ENCODE measurements around the gene LRIG2.

The LRIG2 gene

DNA sequence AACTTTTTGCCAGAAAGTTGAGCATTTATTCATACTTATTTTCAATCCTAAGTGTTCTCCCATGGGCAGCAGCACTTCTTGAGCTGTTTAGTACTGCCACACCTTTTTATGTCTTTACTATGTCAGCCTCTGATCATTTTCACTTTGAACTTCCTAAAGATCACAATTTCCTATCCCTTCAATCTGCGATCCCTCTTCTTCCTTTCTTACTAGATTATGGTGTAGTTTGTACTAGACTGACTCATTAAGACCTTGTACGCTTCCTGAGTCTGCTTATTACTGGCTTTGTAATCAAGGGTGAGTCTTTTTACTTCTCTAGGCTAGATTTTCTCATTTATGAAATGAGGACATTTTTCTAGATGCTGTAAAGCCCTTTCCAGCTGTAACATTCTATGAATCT is 55.1 kb downstream of the LRIG2 start:
- H3K4me1 ChIP-seq (ENCODE audit: low read length): peaks cover 31% of the 10 kb centered on the region
- no peak for TF ChIP-seq EZH2phosphoT487 (IDR thresholded peaks at IDR 0.05; ENCODE audit: low read depth)
- TF ChIP-seq, protein P1, sequence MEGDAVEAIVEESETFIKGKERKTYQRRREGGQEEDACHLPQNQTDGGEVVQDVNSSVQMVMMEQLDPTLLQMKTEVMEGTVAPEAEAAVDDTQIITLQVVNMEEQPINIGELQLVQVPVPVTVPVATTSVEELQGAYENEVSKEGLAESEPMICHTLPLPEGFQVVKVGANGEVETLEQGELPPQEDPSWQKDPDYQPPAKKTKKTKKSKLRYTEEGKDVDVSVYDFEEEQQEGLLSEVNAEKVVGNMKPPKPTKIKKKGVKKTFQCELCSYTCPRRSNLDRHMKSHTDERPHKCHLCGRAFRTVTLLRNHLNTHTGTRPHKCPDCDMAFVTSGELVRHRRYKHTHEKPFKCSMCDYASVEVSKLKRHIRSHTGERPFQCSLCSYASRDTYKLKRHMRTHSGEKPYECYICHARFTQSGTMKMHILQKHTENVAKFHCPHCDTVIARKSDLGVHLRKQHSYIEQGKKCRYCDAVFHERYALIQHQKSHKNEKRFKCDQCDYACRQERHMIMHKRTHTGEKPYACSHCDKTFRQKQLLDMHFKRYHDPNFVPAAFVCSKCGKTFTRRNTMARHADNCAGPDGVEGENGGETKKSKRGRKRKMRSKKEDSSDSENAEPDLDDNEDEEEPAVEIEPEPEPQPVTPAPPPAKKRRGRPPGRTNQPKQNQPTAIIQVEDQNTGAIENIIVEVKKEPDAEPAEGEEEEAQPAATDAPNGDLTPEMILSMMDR (IDR thresholded peaks at IDR 0.05; ENCODE audit: low read depth, low read length): no peak
- no peak overlapping the region for H2AFZ ChIP-seq (ENCODE audit: low read depth, low read length)
- H3K79me2 ChIP-seq (ENCODE audit: low read length): no peaks in the 10 kb centered on the region
- H3K36me3 ChIP-seq (replicated peaks; ENCODE audit: low read depth, low read length): peaks cover 17% of the 10 kb centered on the region
- no peaks in the 10 kb centered on the region for H3K9me3 ChIP-seq (ENCODE audit: insufficient read depth, low read length)
- H3K4me3 ChIP-seq (ENCODE audit: low read length): no peak overlapping the region
- H4K20me1 ChIP-seq (ENCODE audit: insufficient read depth, low read length): no peaks in the 10 kb centered on the region
- no peak overlapping the region for H3K4me2 ChIP-seq (ENCODE audit: low read length)
- H3K27me3 ChIP-seq (ENCODE audit: low read depth, low read length): no peaks in the 10 kb centered on the region
- H3K9ac ChIP-seq (ENCODE audit: low read length): no peak overlapping the region
- no peak overlapping the region for H3K27ac ChIP-seq (ENCODE audit: low read length)

DNA sequence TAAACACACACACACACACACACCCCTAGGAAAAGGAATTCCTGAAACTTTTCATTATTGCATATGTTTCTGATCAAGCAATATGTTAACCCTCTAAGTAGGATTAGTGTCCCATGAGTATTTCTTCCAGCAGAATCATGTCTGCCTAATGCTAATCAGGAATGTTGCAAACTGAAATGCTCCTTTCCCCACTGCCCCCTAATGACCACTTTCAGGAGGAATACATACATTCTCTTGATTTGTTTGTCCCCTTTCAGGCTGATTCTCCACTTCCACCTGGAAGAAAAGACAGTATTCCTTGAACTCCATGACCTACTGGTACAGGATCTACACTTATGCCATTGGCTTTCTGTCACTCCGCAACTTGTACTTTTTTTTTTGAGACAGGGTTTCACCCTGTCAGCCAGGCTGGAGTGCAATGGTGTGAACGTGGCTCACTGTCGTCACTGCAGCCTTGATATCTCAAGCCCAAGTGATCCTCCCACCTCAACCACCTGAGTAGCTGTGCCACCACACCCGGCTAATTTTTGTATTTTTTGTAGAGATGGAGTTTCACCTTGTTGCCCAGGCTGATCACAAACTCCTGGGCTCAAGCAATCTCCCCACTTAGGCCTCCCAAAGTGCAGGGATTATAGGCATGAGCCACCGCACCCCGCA is 56.7 kb downstream of the LRIG2 start:
- 0 out of 2 replicates have a peak overlapping the region, but pooled peaks have one; percentile 6 for H3K27ac ChIP-seq (ENCODE audit: low read length)
- peaks cover 10% of the 10 kb centered on the region for H3K36me3 ChIP-seq (replicated peaks; ENCODE audit: low read depth, low read length)
- no peak overlapping the region for H3K4me2 ChIP-seq (ENCODE audit: low read length)
- H3K4me3 ChIP-seq (ENCODE audit: low read length): no peak overlapping the region
- no peaks in the 10 kb centered on the region for H3K9me3 ChIP-seq (ENCODE audit: insufficient read depth, low read length)
- H3K79me2 ChIP-seq (ENCODE audit: low read length): no peaks in the 10 kb centered on the region
- H3K27me3 ChIP-seq (ENCODE audit: low read depth, low read length): no peaks in the 10 kb centered on the region
- no peaks in the 10 kb centered on the region for H4K20me1 ChIP-seq (ENCODE audit: insufficient read depth, low read length)
- TF ChIP-seq, protein P1 (IDR thresholded peaks at IDR 0.05; ENCODE audit: low read depth, low read length): no peak
- TF ChIP-seq EZH2phosphoT487 (IDR thresholded peaks at IDR 0.05; ENCODE audit: low read depth): no peak
- H3K9ac ChIP-seq (ENCODE audit: low read length): no peak overlapping the region
- peaks cover 45% of the 10 kb centered on the region for H3K4me1 ChIP-seq (ENCODE audit: low read length)
- no peak overlapping the region for H2AFZ ChIP-seq (ENCODE audit: low read depth, low read length)

DNA sequence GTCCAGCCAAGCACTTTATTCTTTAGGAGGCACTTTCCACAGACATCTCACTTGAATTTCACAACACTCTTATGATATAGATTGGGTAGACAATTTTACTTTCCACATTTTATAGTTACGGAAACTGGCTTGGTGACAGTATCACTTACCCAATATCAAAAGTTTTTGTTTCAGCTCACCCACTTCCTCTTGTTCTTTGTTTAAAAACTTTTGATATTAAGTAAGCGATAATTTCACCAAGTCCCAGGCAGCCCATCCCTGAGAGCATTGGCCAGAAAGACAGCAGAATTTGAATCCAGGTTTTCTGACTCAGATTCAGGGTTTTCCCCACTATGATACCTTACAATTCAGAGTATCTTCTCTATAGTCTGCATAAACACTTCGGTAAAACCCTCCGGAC is 60.0 kb downstream of the LRIG2 start:
- H3K4me1 ChIP-seq (ENCODE audit: low read length): peaks cover 45% of the 10 kb centered on the region
- H3K27ac ChIP-seq (ENCODE audit: low read length): peak overlapping the region; percentile 71
- TF ChIP-seq, protein P1 (IDR thresholded peaks at IDR 0.05; ENCODE audit: low read depth, low read length): no peak
- TF ChIP-seq EZH2phosphoT487 (IDR thresholded peaks at IDR 0.05; ENCODE audit: low read depth): no peak
- H3K36me3 ChIP-seq (replicated peaks; ENCODE audit: low read depth, low read length): peaks cover 7% of the 10 kb centered on the region
- H3K4me2 ChIP-seq (ENCODE audit: low read length): peak overlapping the region; percentile 41
- H3K27me3 ChIP-seq (ENCODE audit: low read depth, low read length): no peaks in the 10 kb centered on the region
- no peak overlapping the region for H2AFZ ChIP-seq (ENCODE audit: low read depth, low read length)
- no peaks in the 10 kb centered on the region for H3K9me3 ChIP-seq (ENCODE audit: insufficient read depth, low read length)
- H4K20me1 ChIP-seq (ENCODE audit: insufficient read depth, low read length): no peaks in the 10 kb centered on the region
- no peak overlapping the region for H3K4me3 ChIP-seq (ENCODE audit: low read length)
- H3K79me2 ChIP-seq (ENCODE audit: low read length): no peaks in the 10 kb centered on the region
- H3K9ac ChIP-seq (ENCODE audit: low read length): no peak overlapping the region

DNA sequence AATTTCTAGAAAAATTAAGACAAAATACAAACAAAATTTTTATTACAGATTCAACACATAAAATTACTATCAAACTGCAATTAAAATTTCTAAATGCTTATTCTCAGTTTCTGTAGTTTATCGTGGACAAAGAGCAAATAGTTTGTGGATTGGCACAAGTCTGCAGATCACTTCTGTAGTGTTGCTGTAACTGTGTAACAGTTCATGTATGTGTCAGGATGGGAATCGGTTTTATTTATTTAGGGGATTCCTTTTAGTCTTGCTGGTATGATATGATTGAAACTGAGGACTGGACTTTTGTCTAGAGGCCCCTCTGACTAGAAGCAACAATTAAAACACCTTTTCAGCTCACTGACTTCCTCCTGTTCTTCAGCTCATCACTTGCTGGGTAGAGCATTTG is 60.8 kb downstream of the LRIG2 start:
- no peak for TF ChIP-seq EZH2phosphoT487 (IDR thresholded peaks at IDR 0.05; ENCODE audit: low read depth)
- TF ChIP-seq, protein P1 (IDR thresholded peaks at IDR 0.05; ENCODE audit: low read depth, low read length): no peak
- peaks cover 4% of the 10 kb centered on the region for H3K36me3 ChIP-seq (replicated peaks; ENCODE audit: low read depth, low read length)
- H3K9ac ChIP-seq (ENCODE audit: low read length): peak overlapping the region; percentile 42; the same call in 1 of the 2 replicates
- H4K20me1 ChIP-seq (ENCODE audit: insufficient read depth, low read length): no peaks in the 10 kb centered on the region
- H3K27me3 ChIP-seq (ENCODE audit: low read depth, low read length): no peaks in the 10 kb centered on the region
- H3K4me3 ChIP-seq (ENCODE audit: low read length): 0 out of 2 replicates have a peak overlapping the region, but pooled peaks have one; percentile 12
- H3K9me3 ChIP-seq (ENCODE audit: insufficient read depth, low read length): no peaks in the 10 kb centered on the region
- peaks cover 45% of the 10 kb centered on the region for H3K4me1 ChIP-seq (ENCODE audit: low read length)
- H2AFZ ChIP-seq (ENCODE audit: low read depth, low read length): no peak overlapping the region
- H3K79me2 ChIP-seq (ENCODE audit: low read length): no peaks in the 10 kb centered on the region
- H3K4me2 ChIP-seq (ENCODE audit: low read length): peak overlapping the region; percentile 41
- H3K27ac ChIP-seq (ENCODE audit: low read length): peak overlapping the region; percentile 70
